H1 (cell line): ENCODE results near the gene FAH. TPM values are rescaled to one million over a fixed set of nuclear protein-coding genes. Genes with fewer than 3 reads are reported as not detected.

Source experiments
- BACH1 ChIP-seq: IDR thresholded peaks from 2 replicates; pipeline ENCODE4 v1.6.1; 2012; ENCODE audit warnings: low read length, improper control_type of control experiment
- CHD2 ChIP-seq: IDR thresholded peaks from 2 replicates; pipeline ENCODE4 v1.6.1; 2012; ENCODE audit warnings: low read length, improper control_type of control experiment
- CTBP2 ChIP-seq: IDR thresholded peaks from 2 replicates; pipeline ENCODE4 v1.7.0; 2011; ENCODE audit warnings: borderline replicate concordance, mild to moderate bottlenecking, moderate library complexity, mixed read lengths, low read length; ENCODE audit not compliant: insufficient read depth, insufficient read length
- polyA plus RNA-seq, 7 experiments: library from polyadenylated mRNA; depleted of rRNA in 3 of 7; stranded (reverse) in 5 of 7; unstranded in 2 of 7; fragments of >200 nt in 5 of 7; fragments of 200-250 nt in 2 of 7; gene quantifications; 1 replicate in 5 of 7; 2 replicates in 1 of 7; 4 replicates in 1 of 7; pipeline versions ENCODE4 v1.2.1 to v1.2.3, GENCODE V29; 2011 to 2013; ENCODE audit warnings: missing spikeins in 2 of 7, mixed read lengths in 2 of 7
- total RNA-seq: library from RNA; stranded (reverse); fragmentation: NEBNext Ultra II Directional; extraction: Animal tissue kit (Norgen Biotek cat#: 25700); gene quantifications from 2 replicates; pipeline ENCODE4 v1.2.1, GENCODE V29; 2021

The FAH gene
- total and polyA plus RNA-seq, 2 of the 8 experiments (the other 6 are each of a cell fraction or from before 2014, with no cell fraction given) = 20.0 to 21.7 TPM

DNA sequence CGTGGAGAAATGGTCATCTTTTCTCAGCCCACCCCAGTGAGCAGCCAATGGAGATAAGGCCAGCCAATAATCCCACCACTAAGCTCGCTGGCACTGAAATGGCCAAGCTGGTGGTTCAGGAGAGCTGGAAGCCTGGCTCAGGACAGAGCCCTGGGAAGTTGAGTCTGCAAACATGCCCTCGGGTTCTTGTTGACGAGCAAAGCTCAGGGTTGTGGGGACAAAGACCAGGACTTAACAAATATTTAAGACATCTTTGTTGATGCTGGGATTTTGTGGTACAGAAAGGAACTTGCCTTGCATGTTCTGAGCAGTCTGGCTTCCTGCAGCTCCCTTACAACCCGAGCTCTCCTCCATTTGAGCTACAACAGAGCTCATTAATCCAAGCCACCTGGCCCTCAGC, 4.4 kb downstream of the FAH start (continued):
- TF ChIP-seq BACH1 = no peak
- no peak for TF ChIP-seq CTBP2
- TF ChIP-seq CHD2 = no peak
